Liver (tissue), 3 donors: Measurements from ENCODE around the gene DCN.

Experiments
- ATF3 ChIP-seq: IDR thresholded peaks from 2 replicates; pipeline ENCODE4 v1.6.1; 2016; ENCODE audit warnings: antibody characterized with exemption
- EGR1 ChIP-seq, 2 donors: IDR thresholded peaks; 2 replicates each; pipeline ENCODE4 v1.6.1; 2016 to 2018; ENCODE audit warnings: antibody characterized with exemption in 2 of 2, low read depth in 2 of 2
- FOXA2 ChIP-seq: IDR thresholded peaks from 2 replicates; pipeline ENCODE4 v1.6.1; 2016; ENCODE audit warnings: antibody characterized with exemption
- GABPA ChIP-seq, 2 donors: IDR thresholded peaks in 1 of 2; conservative IDR thresholded peaks in 1 of 2; 2 replicates each; pipeline ENCODE4 v1.6.1; 2016; ENCODE audit warnings: antibody characterized with exemption in 2 of 2, mild to moderate bottlenecking in 1 of 2, moderate library complexity in 1 of 2
- JUND ChIP-seq, 2 donors: IDR thresholded peaks; 2 replicates each; pipeline ENCODE4 v1.6.1; 2016; ENCODE audit warnings: antibody characterized with exemption in 2 of 2
- RAD21 ChIP-seq, 2 donors: IDR thresholded peaks; 2 replicates each; pipeline ENCODE4 v1.6.1; 2016; ENCODE audit warnings: antibody characterized with exemption in 2 of 2, mild to moderate bottlenecking in 2 of 2
- REST ChIP-seq: IDR thresholded peaks from 2 replicates; pipeline ENCODE4 v1.6.1; 2016; ENCODE audit warnings: antibody characterized with exemption, mild to moderate bottlenecking
- SP1 ChIP-seq: IDR thresholded peaks from 2 replicates; pipeline ENCODE4 v1.6.1; 2018; ENCODE audit warnings: antibody characterized with exemption, mild to moderate bottlenecking
- TAF1 ChIP-seq: conservative IDR thresholded peaks from 2 replicates; pipeline ENCODE4 v1.6.1; 2016; ENCODE audit warnings: antibody characterized with exemption, mild to moderate bottlenecking
- YY1 ChIP-seq: IDR thresholded peaks from 2 replicates; pipeline ENCODE4 v1.6.1; 2016; ENCODE audit warnings: antibody characterized with exemption, mild to moderate bottlenecking
- ZBTB33 ChIP-seq: IDR thresholded peaks from 2 replicates; pipeline ENCODE4 v1.6.1; 2016; ENCODE audit warnings: antibody characterized with exemption
- TF ChIP-seq, protein P1 (sequence below): fragments of 150-350 bp; IDR thresholded peaks from 2 replicates; pipeline ENCODE4 v1.5.1; 2017; ENCODE audit warnings: improper control_type of control experiment, low read depth, low read length; ENCODE audit not compliant: missing input control
- TF ChIP-seq, protein P2 (sequence below): IDR thresholded peaks from 2 replicates; pipeline ENCODE4 v1.6.1; 2016; ENCODE audit warnings: antibody characterized with exemption
- donor health status: healthy.
- donor health status: healthy.

GRCh38 chr12:91110311-91110924 is 72.2 kb downstream of the DCN start:
- TF ChIP-seq, protein P1, sequence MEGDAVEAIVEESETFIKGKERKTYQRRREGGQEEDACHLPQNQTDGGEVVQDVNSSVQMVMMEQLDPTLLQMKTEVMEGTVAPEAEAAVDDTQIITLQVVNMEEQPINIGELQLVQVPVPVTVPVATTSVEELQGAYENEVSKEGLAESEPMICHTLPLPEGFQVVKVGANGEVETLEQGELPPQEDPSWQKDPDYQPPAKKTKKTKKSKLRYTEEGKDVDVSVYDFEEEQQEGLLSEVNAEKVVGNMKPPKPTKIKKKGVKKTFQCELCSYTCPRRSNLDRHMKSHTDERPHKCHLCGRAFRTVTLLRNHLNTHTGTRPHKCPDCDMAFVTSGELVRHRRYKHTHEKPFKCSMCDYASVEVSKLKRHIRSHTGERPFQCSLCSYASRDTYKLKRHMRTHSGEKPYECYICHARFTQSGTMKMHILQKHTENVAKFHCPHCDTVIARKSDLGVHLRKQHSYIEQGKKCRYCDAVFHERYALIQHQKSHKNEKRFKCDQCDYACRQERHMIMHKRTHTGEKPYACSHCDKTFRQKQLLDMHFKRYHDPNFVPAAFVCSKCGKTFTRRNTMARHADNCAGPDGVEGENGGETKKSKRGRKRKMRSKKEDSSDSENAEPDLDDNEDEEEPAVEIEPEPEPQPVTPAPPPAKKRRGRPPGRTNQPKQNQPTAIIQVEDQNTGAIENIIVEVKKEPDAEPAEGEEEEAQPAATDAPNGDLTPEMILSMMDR, result no peak
- TF ChIP-seq YY1 (no peak), GABPA (IDR thresholded peaks at IDR 0.05 in 1 of 2, conservative IDR thresholded peaks at IDR 0.05 in 1 of 2) (no peak), REST (no peak), JUND (IDR thresholded peaks at IDR 0.05) (no peak), SP1 (no peak), EGR1 (IDR thresholded peaks at IDR 0.05; ENCODE audit: low read depth in 2 of 2) (no peak), FOXA2 (no peak), RAD21 (IDR thresholded peaks at IDR 0.05) (no peak), TAF1 (no peak), ATF3 (no peak), ZBTB33 (no peak)
- TF ChIP-seq, protein P2, sequence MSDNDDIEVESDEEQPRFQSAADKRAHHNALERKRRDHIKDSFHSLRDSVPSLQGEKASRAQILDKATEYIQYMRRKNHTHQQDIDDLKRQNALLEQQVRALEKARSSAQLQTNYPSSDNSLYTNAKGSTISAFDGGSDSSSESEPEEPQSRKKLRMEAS, result no peak
